ENCODE measurements around the gene OAT.

GRCh38 chr10:124375353-124375614 lies 43.4 kb downstream of the OAT start:
- TF ChIP-seq, protein P1, sequence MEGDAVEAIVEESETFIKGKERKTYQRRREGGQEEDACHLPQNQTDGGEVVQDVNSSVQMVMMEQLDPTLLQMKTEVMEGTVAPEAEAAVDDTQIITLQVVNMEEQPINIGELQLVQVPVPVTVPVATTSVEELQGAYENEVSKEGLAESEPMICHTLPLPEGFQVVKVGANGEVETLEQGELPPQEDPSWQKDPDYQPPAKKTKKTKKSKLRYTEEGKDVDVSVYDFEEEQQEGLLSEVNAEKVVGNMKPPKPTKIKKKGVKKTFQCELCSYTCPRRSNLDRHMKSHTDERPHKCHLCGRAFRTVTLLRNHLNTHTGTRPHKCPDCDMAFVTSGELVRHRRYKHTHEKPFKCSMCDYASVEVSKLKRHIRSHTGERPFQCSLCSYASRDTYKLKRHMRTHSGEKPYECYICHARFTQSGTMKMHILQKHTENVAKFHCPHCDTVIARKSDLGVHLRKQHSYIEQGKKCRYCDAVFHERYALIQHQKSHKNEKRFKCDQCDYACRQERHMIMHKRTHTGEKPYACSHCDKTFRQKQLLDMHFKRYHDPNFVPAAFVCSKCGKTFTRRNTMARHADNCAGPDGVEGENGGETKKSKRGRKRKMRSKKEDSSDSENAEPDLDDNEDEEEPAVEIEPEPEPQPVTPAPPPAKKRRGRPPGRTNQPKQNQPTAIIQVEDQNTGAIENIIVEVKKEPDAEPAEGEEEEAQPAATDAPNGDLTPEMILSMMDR (IDR thresholded peaks at IDR 0.05), result no peak
- TF ChIP-seq EP300 (IDR thresholded peaks at IDR 0.05), result no peak
- no peak for TF ChIP-seq POLR2A (IDR thresholded peaks at IDR 0.05)
